Right lobe of liver (tissue), 4 donors: ENCODE results near the gene TUBGCP5.

ENCODE experiments used
- POLR2A ChIP-seq: fragments of 450-650 bp; IDR thresholded peaks from one replicate; pipeline ENCODE4 v1.6.1; 2017; ENCODE audit warnings: antibody characterized with exemption, mild to moderate bottlenecking
- TF ChIP-seq, protein P1 (sequence below), 4 donors: fragments of 200-600 bp in 3 of 4; fragments of 450-650 bp in 1 of 4; IDR thresholded peaks; one replicate each; pipeline versions ENCODE4 v1.5.1 to v1.8.0; 2016 to 2022; ENCODE audit warnings: antibody characterized with exemption in 4 of 4, mild to moderate bottlenecking in 2 of 4
- donor health status: DM: no; HTN: no; CAD: no.
- donor health status: DM: no; HTN: no; CAD: no.
- donor health status: DM: no; HTN: yes; CAD: no.

- TF ChIP-seq, protein P1, sequence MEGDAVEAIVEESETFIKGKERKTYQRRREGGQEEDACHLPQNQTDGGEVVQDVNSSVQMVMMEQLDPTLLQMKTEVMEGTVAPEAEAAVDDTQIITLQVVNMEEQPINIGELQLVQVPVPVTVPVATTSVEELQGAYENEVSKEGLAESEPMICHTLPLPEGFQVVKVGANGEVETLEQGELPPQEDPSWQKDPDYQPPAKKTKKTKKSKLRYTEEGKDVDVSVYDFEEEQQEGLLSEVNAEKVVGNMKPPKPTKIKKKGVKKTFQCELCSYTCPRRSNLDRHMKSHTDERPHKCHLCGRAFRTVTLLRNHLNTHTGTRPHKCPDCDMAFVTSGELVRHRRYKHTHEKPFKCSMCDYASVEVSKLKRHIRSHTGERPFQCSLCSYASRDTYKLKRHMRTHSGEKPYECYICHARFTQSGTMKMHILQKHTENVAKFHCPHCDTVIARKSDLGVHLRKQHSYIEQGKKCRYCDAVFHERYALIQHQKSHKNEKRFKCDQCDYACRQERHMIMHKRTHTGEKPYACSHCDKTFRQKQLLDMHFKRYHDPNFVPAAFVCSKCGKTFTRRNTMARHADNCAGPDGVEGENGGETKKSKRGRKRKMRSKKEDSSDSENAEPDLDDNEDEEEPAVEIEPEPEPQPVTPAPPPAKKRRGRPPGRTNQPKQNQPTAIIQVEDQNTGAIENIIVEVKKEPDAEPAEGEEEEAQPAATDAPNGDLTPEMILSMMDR (IDR thresholded peaks at IDR 0.05) = no peak
- TF ChIP-seq POLR2A = no peak
Measured at GRCh38 chr15:23002920-23003319, 36.4 kb downstream of the TUBGCP5 start.
